Measurements from ENCODE around the gene PRKCH. TPM values are rescaled to one million over a fixed set of nuclear protein-coding genes. Genes with fewer than 3 reads are reported as not detected.

The PRKCH gene
- total and polyA plus RNA-seq, 12 donors, result 8.3 to 25.1 (median 17.7) TPM

DNA sequence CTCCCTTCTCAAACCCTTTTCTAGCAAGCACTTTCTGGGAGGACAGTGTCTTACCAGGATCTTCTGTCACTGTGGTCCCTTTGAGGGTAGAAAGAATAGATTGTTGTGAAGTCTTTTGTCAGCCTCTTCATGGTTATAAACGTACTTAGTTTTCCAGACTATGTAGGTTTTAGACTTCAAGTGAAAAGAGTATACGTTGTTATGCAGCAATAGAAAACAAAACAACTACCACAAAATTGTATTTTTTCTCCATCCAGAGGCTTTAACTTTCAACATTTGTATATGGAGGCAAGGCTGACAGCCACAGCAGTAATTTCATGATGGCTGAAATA lies 23.7 kb downstream of the PRKCH start:
- no peaks in the 10 kb centered on the region for H3K36me3 ChIP-seq
- no peak for TF ChIP-seq CTCF (IDR thresholded peaks at IDR 0.05)

DNA sequence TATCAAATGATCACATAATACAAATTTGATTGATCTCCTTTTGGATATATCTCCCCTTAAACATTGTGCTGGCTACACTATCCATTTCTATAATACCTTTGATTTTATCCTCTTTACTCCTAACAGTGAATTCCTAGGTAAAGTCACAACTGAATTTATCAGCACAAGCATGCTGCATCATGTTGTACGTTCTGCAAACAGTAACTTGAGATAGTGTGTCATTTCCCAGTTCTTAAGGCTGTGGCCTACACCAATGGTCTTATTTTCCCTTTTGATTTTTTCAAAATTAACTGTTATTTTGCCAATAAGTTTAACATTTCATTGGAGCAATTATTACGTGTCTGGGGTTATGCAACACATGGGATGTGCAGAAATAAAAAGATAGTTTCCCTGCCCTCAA lies 24.8 kb downstream of the PRKCH start:
- Histone ChIP-seq H3K27me3 (no peaks in the 10 kb centered on the region), H3K9me3 (no peaks in the 10 kb centered on the region), H3K4me1 (peaks cover 0 to 91% (median 71%) of the 10 kb centered on the region in 9 donors), H3K36me3 (no peaks in the 10 kb centered on the region), H3K4me3 (no peak overlapping the region), H3K27ac (peak overlapping the region in 5 of 10 donors; percentile 20 to 88 (median 52))
- ATAC-seq, result no peak
- TF ChIP-seq CTCF (IDR thresholded peaks at IDR 0.05), result no peak
- intact Hi-C loops (cut with DNase I), result no loop called here
- DNase-seq, result no peak
- WGBS, 2 donors, result 65 to 73% methylated on average over 2 of the region's 2 CpGs

More for the DNA sequence above, 23.7 kb downstream of the PRKCH start:
- DNase-seq (no peak), ATAC-seq (no peak)
- intact Hi-C loops (cut with DNase I), result no loop called here
- H3K4me1 ChIP-seq, result peaks cover 0 to 88% (median 64%) of the 10 kb centered on the region in 9 donors
- WGBS, 2 donors, result 62 to 69% methylated on average over 2 of the region's 2 CpGs
- no peaks in the 10 kb centered on the region for H3K27me3 ChIP-seq
- no peaks in the 10 kb centered on the region for H3K9me3 ChIP-seq
- peak overlapping the region in 7 of 10 donors; percentile 6 to 88 (median 40) for H3K27ac ChIP-seq
- peak overlapping the region in 1 of 10 donors; percentile 19 for H3K4me3 ChIP-seq

DNA sequence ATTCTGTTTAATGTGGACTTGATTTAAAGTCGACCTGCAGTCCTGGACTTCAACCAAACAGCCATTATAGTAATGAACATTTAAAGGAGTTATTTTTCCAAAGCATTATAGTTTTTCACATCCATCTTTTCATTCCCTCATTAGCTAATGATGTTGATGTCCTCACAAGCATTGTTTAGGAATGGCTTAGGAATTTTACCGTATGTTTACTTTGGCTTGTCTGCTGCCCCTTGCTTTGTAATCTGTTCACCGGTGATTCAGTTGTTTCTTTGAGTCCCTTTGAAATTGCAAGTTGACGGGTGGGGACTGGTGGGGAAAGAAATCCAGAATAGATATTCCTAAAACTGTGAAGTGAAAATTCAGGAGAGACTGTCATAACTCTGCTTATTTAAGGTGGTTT lies 25.4 kb downstream of the PRKCH start:
- intact Hi-C loops (cut with DNase I), result no loop called here
- peak overlapping the region in 1 of 10 donors; percentile 18 for H3K4me3 ChIP-seq
- WGBS, 2 donors, result 51 to 61% methylated on average over 4 of the region's 4 CpGs
- no peaks in the 10 kb centered on the region for H3K9me3 ChIP-seq
- H3K27ac ChIP-seq, result peak overlapping the region in 8 of 10 donors; percentile 26 to 88 (median 54)
- no peaks in the 10 kb centered on the region for H3K36me3 ChIP-seq
- peaks cover 0 to 88% (median 69%) of the 10 kb centered on the region in 9 donors for H3K4me1 ChIP-seq
- TF ChIP-seq CTCF (IDR thresholded peaks at IDR 0.05), result no peak
- no peaks in the 10 kb centered on the region for H3K27me3 ChIP-seq
- no peak for DNase-seq
- peak in 5 of 8 donors; percentile 21 to 53 (median 43) for ATAC-seq

DNA sequence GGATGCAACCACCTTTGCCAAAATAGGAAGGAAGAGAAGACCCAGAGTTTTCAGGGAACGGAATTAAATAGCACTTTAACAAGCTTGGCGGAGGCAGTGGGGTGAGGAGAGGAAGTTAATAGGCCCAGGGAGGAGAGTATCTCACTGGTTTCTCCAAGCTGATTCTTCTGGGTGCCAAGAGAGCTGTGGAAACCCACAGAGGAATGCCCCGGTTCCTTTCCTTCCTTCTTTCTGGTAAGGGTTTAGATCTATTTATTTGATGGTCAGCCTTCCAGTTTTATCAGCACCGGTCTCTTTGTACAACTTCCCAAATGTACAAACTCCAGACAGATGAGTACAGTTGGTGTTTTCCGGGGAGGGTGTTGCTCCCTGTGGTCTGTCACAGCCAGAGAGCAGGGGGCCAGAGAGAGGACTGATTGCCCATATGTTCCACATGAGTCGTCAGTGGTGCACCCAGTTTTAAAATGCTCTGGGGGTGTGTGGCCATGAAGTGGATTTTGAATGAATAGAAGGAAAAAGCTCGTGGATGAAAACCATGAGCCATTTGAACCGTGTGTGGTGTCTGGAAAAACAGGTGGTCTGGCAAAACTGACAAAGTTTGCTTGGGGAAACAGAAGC lies 26.6 kb downstream of the PRKCH start:
- DNase-seq (no peak), ATAC-seq (peak in 3 of 8 donors; percentile 20 to 39 (median 32))
- TF ChIP-seq CTCF (IDR thresholded peaks at IDR 0.05), result no peak
- H3K27me3 ChIP-seq, result no peaks in the 10 kb centered on the region
- H3K4me1 ChIP-seq, result peaks cover 0 to 77% (median 58%) of the 10 kb centered on the region in 9 donors
- peak overlapping the region in 7 of 10 donors; percentile 21 to 88 (median 56) for H3K27ac ChIP-seq
- H3K4me3 ChIP-seq, result peak overlapping the region in 1 of 10 donors; percentile 18
- no peaks in the 10 kb centered on the region for H3K9me3 ChIP-seq
- H3K36me3 ChIP-seq, result no peaks in the 10 kb centered on the region
- 54 to 60% methylated on average over 8 of the region's 8 CpGs for WGBS, 2 donors
- intact Hi-C loops (cut with DNase I), result no loop called here

Data from heart right ventricle (tissue), 16 donors.